HG03175 (cell line): ENCODE measurements around the gene ZNF688.

Experiments used
- ATAC-seq: cut with Tn5 transposase; IDR thresholded peaks from one replicate; pipeline ENCODE4 v1.9.1; 2021; ENCODE audit warnings: mild to moderate bottlenecking, moderate library complexity; ENCODE audit not compliant: unreplicated experiment

Gene ZNF688

DNA sequence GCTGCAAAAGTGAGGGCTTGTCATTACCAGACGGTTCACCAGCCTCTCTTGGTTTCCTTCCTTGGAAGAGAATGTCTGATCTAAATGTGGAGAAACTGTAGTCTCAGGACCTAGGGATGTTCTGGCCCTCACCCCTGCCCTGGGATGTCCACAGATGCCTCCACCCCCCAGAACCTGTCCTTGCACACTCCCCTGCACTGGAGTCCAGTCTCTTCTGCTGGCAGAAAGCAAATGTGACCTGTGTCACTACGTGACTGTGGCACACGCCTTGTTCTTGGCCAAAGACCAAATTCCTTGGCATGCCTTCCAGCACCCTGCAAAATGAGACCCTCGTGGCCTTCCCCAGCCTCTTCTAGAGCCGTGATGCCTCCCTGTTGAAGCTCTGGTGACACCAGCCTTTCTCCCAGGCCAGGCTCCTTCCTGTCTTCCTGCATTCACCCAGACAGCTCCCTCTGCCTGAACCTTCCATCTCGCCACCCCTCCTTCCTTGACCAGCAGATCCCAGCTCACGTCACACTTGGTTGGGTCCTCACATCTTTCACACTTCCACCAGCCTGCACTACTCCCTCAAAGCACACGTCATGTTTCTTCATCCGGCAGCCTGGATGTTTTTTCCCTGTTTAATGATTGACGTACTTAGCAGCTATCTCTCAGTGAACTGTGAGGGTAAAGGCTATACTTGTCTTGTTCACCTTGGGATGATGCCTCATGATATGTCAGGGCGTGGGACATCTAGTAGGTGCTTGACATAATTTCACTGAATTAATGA lies 49.5 kb downstream of the ZNF688 start:
- ATAC-seq, result no peak

DNA sequence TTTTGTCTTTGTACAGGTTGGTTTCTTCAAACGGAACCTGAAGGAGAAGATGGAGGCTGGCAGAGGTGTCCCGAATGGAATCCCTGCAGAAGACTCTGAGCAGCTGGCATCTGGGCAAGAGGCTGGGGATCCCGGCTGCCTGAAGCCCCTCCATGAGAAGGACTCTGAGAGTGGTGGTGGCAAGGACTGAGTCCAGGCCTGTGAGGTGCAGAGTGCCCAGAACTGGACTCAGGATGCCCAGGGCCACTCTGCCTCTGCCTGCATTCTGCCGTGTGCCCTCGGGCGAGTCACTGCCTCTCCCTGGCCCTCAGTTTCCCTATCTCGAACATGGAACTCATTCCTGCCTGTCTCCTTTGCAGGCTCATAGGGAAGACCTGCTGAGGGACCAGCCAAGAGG lies 50.0 kb downstream of the ZNF688 start:
- no peak for ATAC-seq
